ENCODE data around the gene MYL4. TPM values are rescaled to one million over a fixed set of nuclear protein-coding genes. Genes with fewer than 3 reads are reported as not detected.

Gene MYL4
- total RNA-seq, 1 experiment from 2014 or later, result 1.6 TPM

DNA sequence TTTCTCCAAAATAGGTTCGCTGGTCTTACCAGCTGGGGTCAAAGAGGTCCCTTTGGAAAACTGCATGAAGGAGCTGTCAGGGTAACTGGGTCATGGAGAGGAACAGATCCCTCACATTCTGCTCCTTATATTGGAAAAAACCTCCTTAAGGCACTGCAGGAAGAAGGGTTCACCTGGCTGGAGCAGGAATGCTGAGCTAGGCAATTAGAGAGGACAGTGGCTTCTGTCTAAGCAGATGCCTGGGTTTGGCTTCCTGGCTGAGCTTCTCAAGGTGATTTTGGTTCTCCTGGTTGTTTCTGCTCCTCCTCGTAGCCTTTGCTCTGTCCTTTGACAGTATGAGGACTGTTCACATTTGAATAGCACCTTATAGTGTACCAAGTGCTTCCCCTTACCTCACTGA, 64.1 kb downstream of the MYL4 start:
- H4K20me1 ChIP-seq (ENCODE audit: low read length), result no peaks in the 10 kb centered on the region
- CTCF ChIA-PET, result no interaction called here

More for the DNA sequence above, 64.1 kb downstream of the MYL4 start:
- POLR2A ChIA-PET (ENCODE audit: unreplicated experiment), result no interaction called here
- H3K9me2 ChIP-seq (replicated peaks; ENCODE audit: low read length), result no peaks in the 10 kb centered on the region
- H3K9me3 ChIP-seq (ENCODE audit: low read length), result no peaks in the 10 kb centered on the region
- no peaks in the 10 kb centered on the region for H3F3A ChIP-seq (ENCODE audit: low read length, unreplicated experiment)
- H3K4me2 ChIP-seq (ENCODE audit: low read length), result no peak overlapping the region
- no peak overlapping the region for H2AFZ ChIP-seq (ENCODE audit: low read length)
- H3K27me3 ChIP-seq (ENCODE audit: low read length), result no peaks in the 10 kb centered on the region
- H3K27ac ChIP-seq (ENCODE audit: low read length), result no peak overlapping the region
- no peaks in the 10 kb centered on the region for H3K79me2 ChIP-seq (ENCODE audit: low read length)
- ATAC-seq, result no peak
- TF ChIP-seq EZH2 (IDR thresholded peaks at IDR 0.05; ENCODE audit: low read length, unreplicated experiment) (no peak), EZH2phosphoT487 (IDR thresholded peaks at IDR 0.05; ENCODE audit: borderline replicate concordance, low read length) (no peak)
- TF ChIP-seq, protein P1, sequence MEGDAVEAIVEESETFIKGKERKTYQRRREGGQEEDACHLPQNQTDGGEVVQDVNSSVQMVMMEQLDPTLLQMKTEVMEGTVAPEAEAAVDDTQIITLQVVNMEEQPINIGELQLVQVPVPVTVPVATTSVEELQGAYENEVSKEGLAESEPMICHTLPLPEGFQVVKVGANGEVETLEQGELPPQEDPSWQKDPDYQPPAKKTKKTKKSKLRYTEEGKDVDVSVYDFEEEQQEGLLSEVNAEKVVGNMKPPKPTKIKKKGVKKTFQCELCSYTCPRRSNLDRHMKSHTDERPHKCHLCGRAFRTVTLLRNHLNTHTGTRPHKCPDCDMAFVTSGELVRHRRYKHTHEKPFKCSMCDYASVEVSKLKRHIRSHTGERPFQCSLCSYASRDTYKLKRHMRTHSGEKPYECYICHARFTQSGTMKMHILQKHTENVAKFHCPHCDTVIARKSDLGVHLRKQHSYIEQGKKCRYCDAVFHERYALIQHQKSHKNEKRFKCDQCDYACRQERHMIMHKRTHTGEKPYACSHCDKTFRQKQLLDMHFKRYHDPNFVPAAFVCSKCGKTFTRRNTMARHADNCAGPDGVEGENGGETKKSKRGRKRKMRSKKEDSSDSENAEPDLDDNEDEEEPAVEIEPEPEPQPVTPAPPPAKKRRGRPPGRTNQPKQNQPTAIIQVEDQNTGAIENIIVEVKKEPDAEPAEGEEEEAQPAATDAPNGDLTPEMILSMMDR (conservative IDR thresholded peaks at IDR 0.05; ENCODE audit: low read depth, low read length), result no peak
- no peaks in the 10 kb centered on the region for H3K36me3 ChIP-seq (ENCODE audit: low read depth, low read length)
- peaks cover 26% of the 10 kb centered on the region for H3K4me1 ChIP-seq (ENCODE audit: insufficient read depth, low read length)
- H3K4me3 ChIP-seq (ENCODE audit: low read length), result no peak overlapping the region
- intact Hi-C loops (cut with micrococcal nuclease), result no loop called here
- no peak for DNase-seq
- BruUV-seq (replicated peaks), result no TSS peak
- no peak overlapping the region for H3K9ac ChIP-seq (ENCODE audit: low read length)

Other genes with a start within 250 kb of the MYL4 start
- gene RPRML, start 230.1 kb upstream of the MYL4 start, total RNA-seq (2014; rRNA removed), result 0.11 TPM in 1 of 2 replicates, not detected in the other
- 149 and 167 TPM in 2 replicates for gene CDC27, start 20.1 kb upstream of the MYL4 start, total RNA-seq (2014; rRNA removed)
- 0.36 and 0.69 TPM in 2 replicates for gene ITGB3, start 44.5 kb downstream of the MYL4 start, total RNA-seq (2014; rRNA removed)
- 1.2 and 2.7 TPM in 2 replicates for gene EFCAB13, start 114.6 kb downstream of the MYL4 start, total RNA-seq (2014; rRNA removed)

Data from PC-3 (cell line).